GM19351 (cell line): ENCODE results near the gene SMG6.

Source experiments
- ATAC-seq: cut with Tn5 transposase; IDR thresholded peaks from one replicate; pipeline ENCODE4 v1.9.1; 2021; ENCODE audit warnings: mild to moderate bottlenecking, moderate library complexity; ENCODE audit not compliant: unreplicated experiment

Gene SMG6

DNA sequence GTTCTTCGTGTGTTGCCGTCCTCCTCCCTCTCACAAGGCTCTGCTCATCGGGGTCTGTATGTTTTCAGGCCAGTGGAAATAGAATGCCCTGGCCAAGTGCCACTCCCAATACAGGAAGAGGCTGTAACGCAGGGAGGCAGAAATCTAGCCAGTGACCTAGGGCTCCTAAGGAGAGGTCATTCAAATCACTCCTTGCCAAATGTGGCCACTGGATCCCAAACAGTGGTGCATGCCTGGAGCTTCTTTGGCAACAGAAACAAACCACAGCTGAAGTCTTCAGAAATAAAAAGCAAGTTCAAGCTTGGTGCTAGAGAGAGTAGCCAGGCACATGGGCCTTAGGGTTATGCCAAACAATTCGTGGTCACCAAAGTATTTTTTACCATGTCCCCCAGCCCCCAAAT, 66.1 kb downstream of the SMG6 start:
- no peak for ATAC-seq

- ATAC-seq: no peak
These were observed 67.7 kb downstream of the SMG6 start for GRCh38 chr17:2235792-2236366.

DNA sequence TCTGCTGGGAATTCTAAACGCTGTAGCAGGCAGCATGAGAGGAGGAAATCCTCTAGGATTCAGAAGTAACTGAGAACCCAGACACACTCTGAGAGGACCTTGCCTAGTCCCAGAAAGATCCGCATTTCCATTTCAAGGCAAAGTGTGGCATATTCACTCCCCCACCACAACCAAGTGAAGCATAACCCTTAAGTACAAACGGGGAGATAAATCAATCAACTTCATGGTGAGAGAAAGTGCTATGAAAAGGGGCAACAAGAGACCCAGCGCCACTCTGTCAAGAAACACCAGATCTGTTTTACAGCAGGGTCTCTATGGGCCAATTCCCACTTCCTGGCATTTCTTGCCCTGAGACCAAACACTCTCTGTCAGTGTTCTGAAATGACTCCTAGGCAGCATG, 68.3 kb downstream of the SMG6 start:
- no peak for ATAC-seq

GRCh38 chr17:2233441-2233947, 70.1 kb downstream of the SMG6 start:
- no peak for ATAC-seq

DNA sequence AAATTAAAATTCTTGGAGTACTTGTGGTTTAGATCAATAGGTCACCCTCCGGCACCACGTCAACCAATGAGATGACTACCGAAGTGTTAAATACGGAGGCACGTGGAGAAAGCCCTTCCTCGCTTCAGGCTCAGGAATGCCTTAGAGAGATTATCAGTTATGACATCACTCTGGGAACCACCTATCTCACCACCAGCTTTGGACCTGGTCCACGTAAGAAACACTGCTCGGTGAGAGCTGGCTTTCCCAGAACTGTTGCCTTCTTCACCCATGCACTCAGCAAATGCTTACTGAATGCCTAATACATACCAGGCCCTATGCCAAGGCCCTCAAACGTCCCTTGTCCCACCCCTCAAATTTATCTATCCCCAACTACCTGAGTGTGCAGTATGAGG, 71.3 kb downstream of the SMG6 start:
- no peak for ATAC-seq

DNA sequence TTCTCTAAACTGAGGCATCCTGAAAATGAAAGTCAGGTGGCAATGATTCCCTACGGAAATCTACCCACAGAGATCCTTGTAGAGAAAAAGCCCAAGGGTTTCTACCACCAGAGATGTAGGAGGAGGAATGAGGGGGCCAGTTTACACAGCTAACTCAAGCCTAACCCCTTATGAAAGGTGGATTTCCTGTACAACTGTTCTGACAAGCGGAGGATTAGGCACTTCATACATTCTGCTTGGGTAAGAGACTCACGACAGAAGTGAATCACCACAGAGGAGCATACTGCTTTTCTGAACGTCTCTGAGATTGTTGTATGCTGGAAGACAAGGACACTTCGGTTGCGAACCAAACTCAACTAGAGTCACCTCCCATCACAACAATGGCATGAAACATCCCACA, 72.7 kb downstream of the SMG6 start:
- no peak for ATAC-seq

- ATAC-seq: no peak
These were observed 76.4 kb downstream of the SMG6 start for GRCh38 chr17:2227025-2227699.

DNA sequence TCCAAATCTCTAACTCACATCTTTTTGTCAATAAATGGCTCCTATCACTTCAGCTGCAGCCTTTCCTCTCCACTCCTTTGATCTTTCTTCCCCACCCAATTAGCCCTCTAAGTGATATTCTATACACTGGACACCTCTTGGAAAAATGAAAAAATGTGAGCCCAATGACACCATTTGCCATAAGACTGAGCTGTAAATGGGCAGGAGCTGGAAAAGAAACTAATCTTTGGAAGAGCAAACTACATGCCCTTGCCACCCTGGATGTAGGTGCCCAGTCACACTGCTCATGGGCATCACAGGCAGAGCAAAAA, 80.0 kb downstream of the SMG6 start:
- ATAC-seq: no peak

DNA sequence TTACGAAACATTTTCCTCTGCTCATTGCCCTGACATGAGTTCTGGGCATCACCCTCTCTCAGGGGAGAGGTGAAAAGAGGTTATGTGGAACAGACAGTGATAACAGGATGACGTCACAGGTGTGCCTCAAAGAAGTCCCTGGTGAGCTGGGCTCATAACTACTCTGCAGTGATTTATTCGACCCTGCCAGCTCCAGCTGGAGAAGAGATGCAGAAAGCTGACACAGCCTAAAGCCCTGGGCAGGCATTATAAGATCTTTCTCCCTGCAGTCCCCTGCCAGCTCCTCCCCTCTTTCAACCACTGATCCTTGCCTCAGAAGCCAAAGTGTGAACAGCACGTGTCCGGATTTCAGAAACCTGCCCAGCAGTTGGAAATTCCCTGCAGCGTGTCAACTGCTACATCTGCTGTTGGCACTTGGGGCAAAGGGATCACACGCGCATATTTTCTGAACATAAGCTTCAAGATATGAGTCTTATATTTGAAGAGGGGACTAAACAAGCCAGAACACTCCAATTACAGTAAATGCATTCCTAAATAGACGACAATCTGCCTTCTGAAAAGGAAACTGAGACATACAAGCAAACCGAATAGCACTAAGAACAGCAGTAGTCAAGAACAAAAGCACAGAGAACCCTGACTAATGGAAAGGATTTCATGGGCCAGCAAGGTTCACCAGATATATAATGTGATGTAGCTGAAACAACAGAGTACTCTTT, 80.5 kb downstream of the SMG6 start:
- ATAC-seq: no peak

- ATAC-seq: no peak
These were observed 81.3 kb downstream of the SMG6 start for GRCh38 chr17:2222301-2222700.

DNA sequence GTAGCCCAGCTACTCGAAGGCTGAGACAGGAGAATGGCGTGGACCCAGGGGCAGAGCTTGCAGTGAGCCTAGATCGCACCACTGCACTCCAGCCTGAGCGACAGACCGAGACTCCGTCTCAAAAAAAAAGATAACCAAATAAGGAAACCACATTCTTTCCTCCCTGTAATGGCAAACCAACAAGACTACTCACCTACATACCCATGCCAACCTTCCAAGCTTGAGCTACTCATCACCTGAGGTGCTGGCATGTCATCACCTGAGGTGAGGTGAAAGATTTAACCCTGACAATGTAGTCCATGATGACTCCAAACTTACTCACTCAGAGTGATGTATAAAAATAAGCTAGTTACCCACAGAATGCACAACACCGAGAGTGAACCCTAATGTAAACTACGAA, 85.2 kb downstream of the SMG6 start:
- no peak for ATAC-seq

GRCh38 chr17:2215616-2216364, 87.8 kb downstream of the SMG6 start:
- peak; percentile 91 for ATAC-seq

- ATAC-seq: no peak
These were observed 88.5 kb downstream of the SMG6 start for GRCh38 chr17:2214929-2215615.

DNA sequence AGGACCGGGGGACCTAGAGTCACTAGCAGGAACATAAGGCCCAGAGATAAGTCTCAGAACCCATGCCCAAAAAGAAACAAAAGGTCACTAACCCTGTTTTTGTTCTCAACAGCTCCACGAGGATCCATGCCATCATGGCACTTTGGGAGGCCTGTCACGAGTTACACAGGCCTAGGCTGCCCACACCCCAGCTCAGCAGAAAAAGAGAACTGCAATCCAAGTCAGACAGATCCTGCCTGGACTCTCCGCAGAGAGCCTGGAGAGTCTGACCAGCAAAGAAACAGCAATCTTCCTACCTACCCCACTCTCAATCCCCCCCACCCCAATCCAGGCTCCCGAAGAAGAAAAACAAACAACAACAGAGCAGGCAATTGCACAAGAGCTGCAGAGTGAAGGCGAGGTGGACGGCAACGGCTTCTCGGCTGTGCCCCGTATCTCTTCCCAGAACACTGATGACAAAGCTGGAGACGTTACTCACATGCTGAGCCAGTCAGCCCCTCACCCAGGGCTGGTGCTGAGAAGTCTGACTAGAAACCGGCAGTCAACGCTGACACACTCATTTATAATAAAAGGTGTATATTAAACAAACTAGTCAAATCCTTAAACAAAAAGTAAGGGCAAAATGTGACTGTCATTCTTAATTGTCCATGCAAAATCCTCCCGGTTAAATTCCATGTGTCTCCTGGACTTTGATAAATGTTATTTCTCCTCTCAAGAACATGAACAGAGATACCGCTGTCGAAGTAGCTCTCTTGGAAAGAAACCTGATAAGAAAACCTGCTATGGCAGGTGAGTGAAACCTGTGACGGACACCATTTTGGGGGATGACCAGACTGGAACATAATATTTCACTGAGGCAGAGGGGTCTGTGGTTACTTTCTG, 89.3 kb downstream of the SMG6 start:
- ATAC-seq: no peak

DNA sequence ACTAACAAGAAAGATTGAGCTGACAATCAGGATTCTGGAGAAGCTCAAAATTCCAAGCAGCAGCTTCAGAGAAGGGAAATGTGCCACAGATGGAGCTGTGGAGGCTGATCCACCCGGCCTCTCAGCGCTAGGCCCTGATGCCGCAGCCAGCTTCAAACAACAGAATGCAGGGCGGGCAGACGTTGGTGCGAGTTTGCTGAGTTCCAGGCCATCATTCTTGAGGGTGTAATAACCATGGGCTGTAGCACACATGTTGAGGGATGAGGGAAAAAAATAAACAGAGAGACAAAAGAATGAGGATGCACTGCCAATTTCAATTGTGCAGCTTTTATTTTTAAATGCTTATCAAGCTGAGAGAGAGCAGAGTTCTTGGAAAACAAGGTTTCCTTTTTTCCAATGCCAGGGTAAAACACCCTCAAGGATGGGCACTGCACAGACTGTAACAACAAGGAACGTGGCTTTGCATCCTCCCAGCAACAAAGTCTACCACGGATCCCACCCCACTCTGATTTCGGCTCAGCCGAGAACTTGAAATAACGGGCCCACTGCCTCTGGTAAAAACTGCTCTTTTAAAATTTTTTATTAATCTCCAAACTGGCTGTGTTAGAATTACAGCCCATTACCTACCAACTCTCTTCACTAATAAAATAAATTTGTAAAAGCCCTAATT, 90.2 kb downstream of the SMG6 start:
- no peak for ATAC-seq

DNA sequence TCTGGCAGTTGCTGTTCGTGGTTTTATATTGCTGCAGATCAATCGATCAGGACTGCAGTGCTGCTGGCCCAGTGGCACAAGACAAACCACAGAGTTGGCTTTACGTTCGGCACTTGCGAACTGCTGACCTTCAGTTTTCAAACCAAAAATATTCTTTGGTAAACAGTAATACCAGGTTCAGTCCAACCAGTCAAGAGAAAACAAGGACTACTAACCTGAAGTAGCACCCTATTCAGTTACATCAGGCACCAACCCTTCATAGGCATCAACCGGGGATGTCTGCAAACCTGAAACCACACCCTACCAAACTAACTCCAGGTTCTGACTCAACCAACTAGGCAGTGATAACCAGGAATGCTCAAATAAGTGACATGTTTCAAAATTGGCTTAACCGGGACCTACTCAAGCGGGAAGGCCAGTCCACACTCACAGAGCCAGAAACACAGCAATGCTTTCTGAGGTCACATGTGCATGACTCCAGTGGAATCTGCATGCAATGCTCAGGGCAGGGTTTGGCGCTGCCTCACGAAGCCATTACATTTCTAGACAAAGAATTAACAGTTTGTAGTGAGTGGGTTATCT, 91.1 kb downstream of the SMG6 start:
- ATAC-seq: no peak

DNA sequence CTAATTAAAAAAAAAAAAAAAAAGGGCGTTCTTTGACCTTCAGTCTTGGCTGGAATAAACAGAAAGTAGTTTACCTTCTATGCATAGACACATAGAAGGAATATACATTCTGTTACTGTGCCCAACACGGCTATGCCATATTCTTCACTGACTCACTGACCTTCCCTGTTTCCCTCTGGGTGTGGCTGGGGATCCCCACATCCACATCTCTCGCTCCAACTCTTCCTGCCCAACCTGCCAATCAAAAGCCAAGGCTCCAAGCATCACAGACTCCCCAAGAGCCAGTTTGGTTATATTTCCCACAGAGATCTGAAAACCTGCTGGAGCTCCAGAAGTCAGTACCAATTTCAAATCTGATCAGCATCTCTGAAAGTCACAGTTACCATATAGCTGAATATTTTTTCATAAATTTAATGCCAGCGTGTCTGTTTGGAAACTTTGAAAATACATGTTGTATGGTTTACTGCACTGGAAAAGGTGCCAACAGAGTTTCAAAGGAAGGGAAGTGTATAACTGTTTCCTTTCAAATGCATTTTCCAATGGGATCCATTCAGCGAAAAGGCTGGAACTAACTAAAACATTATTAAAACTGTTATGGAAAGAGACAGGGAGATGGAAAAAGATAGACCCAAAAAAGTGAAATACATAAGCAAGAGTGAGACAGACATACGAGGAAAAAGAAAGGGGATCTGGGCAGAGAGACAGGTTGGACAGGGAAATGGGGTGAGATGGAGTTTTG, 91.8 kb downstream of the SMG6 start:
- no peak for ATAC-seq

GRCh38 chr17:2210726-2211125, 92.9 kb downstream of the SMG6 start:
- ATAC-seq: no peak
